SK-N-SH (cell line): Measurements from ENCODE around the gene PRAMEF1. TPM values are rescaled to one million over a fixed set of nuclear protein-coding genes. Genes with fewer than 3 reads are reported as not detected.

Experiments
- CTCF ChIA-PET: fragments of 300-600, 350-600 bp; formaldehyde crosslinking; extraction: SDS; loops from one replicate; lab custom pipeline; 2021; lab: Yijun Ruan, JAX
- POLR2A ChIA-PET: fragments of 350-600 bp; sonication (Branson Sonifier 250); formaldehyde crosslinking; extraction: SDS; loops from one replicate; lab custom pipeline; 2020; ENCODE audit warnings: antibody characterized with exemption, inconsistent platforms; lab: Yijun Ruan, JAX
- DNase-seq: peaks from one replicate; pipeline ENCODE4 v3.0.0; 2012
- H2AFZ ChIP-seq: fragments of 200-600 bp; sonication (generic); 2 replicates; pipeline ENCODE4 v1.8.1; 2016; ENCODE audit warnings: antibody characterized with exemption, mild to moderate bottlenecking, low read depth
- H3F3A ChIP-seq: fragments of 200-600 bp; sonication (generic); replicated peaks from 2 replicates; pipeline ENCODE3; 2016; ENCODE audit warnings: antibody characterized with exemption, mild to moderate bottlenecking; ENCODE audit not compliant: insufficient read depth
- H3K27ac ChIP-seq, 2 experiments: fragments of 200-500 bp in 1 of 2; fragments of 200-600 bp in 1 of 2; sonication (Bioruptor generic) in 1 of 2; sonication (generic), shearing (Covaris generic) in 1 of 2; 2 replicates each; pipeline versions ENCODE4 v1.5.1 to v1.6.1; 2014 to 2016; ENCODE audit warnings: low read depth in 2 of 2, inconsistent platforms in 1 of 2, low read length in 1 of 2, mild to moderate bottlenecking in 1 of 2, mixed read lengths in 1 of 2
- H3K27me3 ChIP-seq: fragments of 200-600 bp; sonication (generic), shearing (Covaris generic); 2 replicates; pipeline ENCODE4 v1.6.1; 2016; ENCODE audit warnings: mixed run types; ENCODE audit not compliant: insufficient read depth
- H3K36me3 ChIP-seq, 2 experiments: fragments of 200-500 bp in 1 of 2; fragments of 200-600 bp in 1 of 2; sonication (Bioruptor generic) in 1 of 2; sonication (generic) in 1 of 2; replicated peaks in 1 of 2; 2 replicates each; pipeline versions ENCODE3 to v1.5.1; 2014 to 2016; ENCODE audit warnings: low read length in 1 of 2, mild to moderate bottlenecking in 1 of 2; ENCODE audit not compliant: insufficient read depth in 2 of 2, control insufficient read depth in 1 of 2
- H3K4me1 ChIP-seq, 2 experiments: fragments of 200-500 bp in 1 of 2; fragments of 200-600 bp in 1 of 2; sonication (Bioruptor generic) in 1 of 2; sonication (generic), shearing (Covaris generic) in 1 of 2; 2 replicates each; pipeline versions ENCODE4 v1.5.1 to v1.6.1; 2014 to 2016; ENCODE audit warnings: low read depth in 1 of 2, low read length in 1 of 2, mixed run types in 1 of 2; ENCODE audit not compliant: insufficient read depth in 2 of 2, control insufficient read depth in 1 of 2
- H3K4me2 ChIP-seq: fragments of 200-600 bp; sonication (generic), shearing (Covaris generic); 2 replicates; pipeline ENCODE4 v1.6.1; 2017; ENCODE audit warnings: mixed run types
- H3K4me3 ChIP-seq, 2 experiments: fragments of 200-500 bp in 1 of 2; fragments of 200-600 bp in 1 of 2; sonication (Bioruptor generic) in 1 of 2; sonication (generic), shearing (Covaris generic) in 1 of 2; 2 replicates each; pipeline versions ENCODE4 v1.5.1 to v1.8.1; 2014 to 2016; ENCODE audit warnings: low read depth in 2 of 2, inconsistent platforms in 1 of 2, low read length in 1 of 2, mild to moderate bottlenecking in 1 of 2, mixed read lengths in 1 of 2, moderate library complexity in 1 of 2
- H3K79me2 ChIP-seq: fragments of 200-600 bp; sonication (generic); 2 replicates; pipeline ENCODE4 v1.8.1; 2017; ENCODE audit warnings: mild to moderate bottlenecking; ENCODE audit not compliant: insufficient read depth
- H3K9ac ChIP-seq: fragments of 200-600 bp; sonication (generic); 2 replicates; pipeline ENCODE4 v1.6.1; 2017; ENCODE audit warnings: mixed run types
- H3K9me2 ChIP-seq: fragments of 200-600 bp; sonication (generic); 2 replicates; pipeline ENCODE4 v1.6.1; 2017; ENCODE audit warnings: mixed run types
- H3K9me3 ChIP-seq: fragments of 200-600 bp; sonication (generic); 2 replicates; pipeline ENCODE4 v1.6.1; 2017; ENCODE audit warnings: mixed run types, mild to moderate bottlenecking, moderate library complexity
- H4K20me1 ChIP-seq: fragments of 200-600 bp; sonication (generic); 2 replicates; pipeline ENCODE4 v1.6.1; 2017; ENCODE audit warnings: mild to moderate bottlenecking, mixed run types; ENCODE audit not compliant: insufficient read depth
- EP300 ChIP-seq, 2 experiments: IDR thresholded peaks; 2 replicates each; pipeline versions ENCODE4 v1.4.0 to v1.6.1; 2012; ENCODE audit warnings: borderline replicate concordance in 1 of 2, low read depth in 1 of 2, low read length in 1 of 2
- FOSL2 ChIP-seq: IDR thresholded peaks from 2 replicates; pipeline ENCODE4 v1.4.0; 2012; ENCODE audit warnings: low read depth, mild to moderate bottlenecking, moderate library complexity, borderline replicate concordance
- FOXJ3 ChIP-seq: sonication (generic); formaldehyde crosslinking; IDR thresholded peaks from 2 replicates; pipeline ENCODE4 v1.5.1; 2020; ENCODE audit warnings: mild to moderate bottlenecking, missing genetic modification reagents
- FOXM1 ChIP-seq: IDR thresholded peaks from 2 replicates; pipeline ENCODE4 v1.4.0; 2012; ENCODE audit warnings: low read depth, mild to moderate bottlenecking
- GATA2 ChIP-seq: sonication (generic); formaldehyde crosslinking; IDR thresholded peaks from 2 replicates; pipeline ENCODE4 v1.5.0; 2020; ENCODE audit warnings: mild to moderate bottlenecking, missing genetic modification reagents
- JUND ChIP-seq: IDR thresholded peaks from 2 replicates; pipeline ENCODE4 v1.4.0; 2012
- MEF2A ChIP-seq: IDR thresholded peaks from 2 replicates; pipeline ENCODE4 v1.4.0; 2012; ENCODE audit warnings: low read depth, borderline replicate concordance
- MXI1 ChIP-seq: IDR thresholded peaks from 2 replicates; pipeline ENCODE4 v1.6.1; 2012; ENCODE audit warnings: mild to moderate bottlenecking, low read depth, low read length, improper control_type of control experiment
- RAD21 ChIP-seq: IDR thresholded peaks from 2 replicates; pipeline ENCODE4 v1.6.1; 2012; ENCODE audit warnings: mild to moderate bottlenecking, low read length
- RXRA ChIP-seq: IDR thresholded peaks from 2 replicates; pipeline ENCODE4 v1.4.0; 2012; ENCODE audit warnings: low read depth, mild to moderate bottlenecking, borderline replicate concordance
- TAF1 ChIP-seq: IDR thresholded peaks from 2 replicates; pipeline ENCODE4 v1.6.1; 2012; ENCODE audit warnings: low read depth, mild to moderate bottlenecking, low read length, moderate library complexity, borderline replicate concordance
- YY1 ChIP-seq: IDR thresholded peaks from 2 replicates; pipeline ENCODE4 v1.4.0; 2012; ENCODE audit warnings: low read depth, mild to moderate bottlenecking
- WGBS: methylation state at CpG from one replicate; pipeline ENCODE4 v1.1.6; 2017; ENCODE audit warnings: low lambda C conversion rate; 5-methylcytosine and 5-hydroxymethylcytosine counted together
- polyA plus RNA-seq, 3 experiments: library from polyadenylated mRNA; depleted of rRNA; stranded (reverse); fragments of >200 nt; gene quantifications; 2 replicates each; pipeline ENCODE4 v1.2.3, GENCODE V29; 2012
- TF ChIP-seq, protein P1 (sequence below): IDR thresholded peaks from 2 replicates; pipeline ENCODE4; 2012
- TF ChIP-seq, protein P2 (sequence below): IDR thresholded peaks from 2 replicates; pipeline ENCODE4 v1.4.0; 2012; ENCODE audit warnings: low read depth
- TF ChIP-seq, protein P3 (sequence below): fragments of 150-350 bp; IDR thresholded peaks from 2 replicates; pipeline ENCODE4 v1.6.1; 2016; ENCODE audit warnings: mild to moderate bottlenecking, low read depth, low read length
- TF ChIP-seq, protein P4 (sequence below): IDR thresholded peaks from 2 replicates; pipeline ENCODE4 v1.4.0; 2012; ENCODE audit warnings: low read depth, borderline replicate concordance
- TF ChIP-seq, protein P5 (sequence below): fragments of 150-350 bp; IDR thresholded peaks from 2 replicates; pipeline ENCODE4 v1.6.1; 2017; ENCODE audit warnings: antibody characterized with exemption, low read length, low read depth, borderline replicate concordance

The PRAMEF1 gene
- polyA plus RNA-seq, 1 of the 3 experiments (the other 2 are of a cell fraction) = not detected

DNA sequence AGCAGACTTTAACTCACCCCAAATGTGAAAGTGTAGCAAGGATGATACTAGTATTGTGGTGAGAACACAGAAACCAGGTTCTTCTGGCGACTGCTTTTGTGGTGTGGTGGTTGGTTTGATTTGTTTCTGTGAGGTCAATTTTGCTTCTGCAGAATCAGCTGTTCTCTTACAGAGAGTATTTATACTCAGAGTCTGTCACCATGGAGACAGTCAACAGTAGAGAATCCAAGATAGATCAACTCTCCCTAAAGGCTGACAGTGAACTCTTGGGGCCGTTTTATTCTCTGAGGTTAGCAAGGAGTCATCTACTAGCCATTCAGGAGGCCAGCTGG is 45.2 kb upstream of the PRAMEF1 start, which contains the start of gene CFAP107:
TSS of gene CFAP107 (plus strand) at position 209 of the 332 bp plus-strand sequence. CDS start 231 bp downstream, outside the sequence.
- H3K4me3 ChIP-seq = no peak within 1 kb of the TSS
- H3K79me2 ChIP-seq = no peaks in the 10 kb centered on the region
- no peaks in the 10 kb centered on the region for H3K27me3 ChIP-seq
- H3K4me1 ChIP-seq = no peaks in the 10 kb centered on the region; a peak in 1 of 4 replicates
- TF ChIP-seq FOXJ3 (CRISPR knock-in tag) = no peak
- TF ChIP-seq, all 33 proteins: peak for 0
- no peak for DNase-seq
- no peaks in the 10 kb centered on the region for H3K9me2 ChIP-seq
- H3K36me3 ChIP-seq = no peaks in the 10 kb centered on the region
- no peaks in the 10 kb centered on the region for H4K20me1 ChIP-seq
- H3K4me2 ChIP-seq = no peak within 1 kb of the TSS
- H3K9me3 ChIP-seq = no peaks in the 10 kb centered on the region
- no peaks in the 10 kb centered on the region for H3F3A ChIP-seq
- POLR2A ChIA-PET = no interaction called here
- 0% methylated on average over 2 of the region's 2 CpGs for WGBS
- CTCF ChIA-PET = no interaction called here
- H3K27ac ChIP-seq = peak within 1 kb of the TSS in 1 of 2 experiments; percentile 36; a peak in 1 of 4 replicates
- H2AFZ ChIP-seq = no peak within 1 kb of the TSS; the same call in 1 of the 2 replicates
- no peak within 1 kb of the TSS for H3K9ac ChIP-seq

DNA sequence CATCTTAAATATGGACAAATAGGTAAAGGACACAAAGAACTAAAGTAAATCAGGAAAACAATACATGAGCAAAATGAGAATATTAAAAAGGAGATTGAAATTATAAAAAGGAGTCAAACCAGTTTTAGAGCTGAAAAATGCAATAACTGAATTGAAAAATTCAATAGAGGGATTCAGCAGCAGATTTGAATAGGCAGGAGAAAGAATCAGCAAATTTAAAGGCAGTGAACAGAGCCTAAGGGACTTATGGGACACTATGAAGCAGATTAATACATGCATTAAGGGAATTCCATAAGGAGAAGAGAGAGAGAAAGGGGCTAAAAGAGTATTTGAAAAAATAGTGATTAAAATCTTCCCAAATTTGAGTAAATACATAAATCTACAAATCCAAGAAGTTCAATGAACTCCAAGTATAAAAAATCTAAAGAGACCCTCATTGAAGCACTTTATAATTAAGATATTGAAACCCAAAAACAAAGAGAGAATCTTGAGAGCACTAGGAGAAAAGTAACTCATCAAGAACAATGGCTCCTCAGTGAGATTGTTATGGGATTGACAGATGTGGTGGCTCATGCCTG is 42.3 kb upstream of the PRAMEF1 start:
- Histone ChIP-seq H3K79me2 (no peaks in the 10 kb centered on the region), H3K27me3 (no peaks in the 10 kb centered on the region), H3K9ac (no peak overlapping the region), H3K4me3 (no peak overlapping the region), H3K27ac (no peak overlapping the region), H2AFZ (no peak overlapping the region), H3F3A (no peaks in the 10 kb centered on the region), H3K4me2 (no peak overlapping the region), H3K9me2 (no peaks in the 10 kb centered on the region), H3K36me3 (no peaks in the 10 kb centered on the region), H4K20me1 (no peaks in the 10 kb centered on the region), H3K9me3 (no peaks in the 10 kb centered on the region), H3K4me1 (no peaks in the 10 kb centered on the region; a peak in 1 of 4 replicates)
- POLR2A ChIA-PET = no interaction called here
- CTCF ChIA-PET = no interaction called here
- DNase-seq = no peak
- TF ChIP-seq, protein P1, sequence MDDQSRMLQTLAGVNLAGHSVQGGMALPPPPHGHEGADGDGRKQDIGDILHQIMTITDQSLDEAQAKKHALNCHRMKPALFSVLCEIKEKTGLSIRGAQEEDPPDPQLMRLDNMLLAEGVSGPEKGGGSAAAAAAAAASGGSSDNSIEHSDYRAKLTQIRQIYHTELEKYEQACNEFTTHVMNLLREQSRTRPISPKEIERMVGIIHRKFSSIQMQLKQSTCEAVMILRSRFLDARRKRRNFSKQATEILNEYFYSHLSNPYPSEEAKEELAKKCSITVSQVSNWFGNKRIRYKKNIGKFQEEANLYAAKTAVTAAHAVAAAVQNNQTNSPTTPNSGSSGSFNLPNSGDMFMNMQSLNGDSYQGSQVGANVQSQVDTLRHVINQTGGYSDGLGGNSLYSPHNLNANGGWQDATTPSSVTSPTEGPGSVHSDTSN = no peak
- TF ChIP-seq, all 33 proteins: peak for 0

DNA sequence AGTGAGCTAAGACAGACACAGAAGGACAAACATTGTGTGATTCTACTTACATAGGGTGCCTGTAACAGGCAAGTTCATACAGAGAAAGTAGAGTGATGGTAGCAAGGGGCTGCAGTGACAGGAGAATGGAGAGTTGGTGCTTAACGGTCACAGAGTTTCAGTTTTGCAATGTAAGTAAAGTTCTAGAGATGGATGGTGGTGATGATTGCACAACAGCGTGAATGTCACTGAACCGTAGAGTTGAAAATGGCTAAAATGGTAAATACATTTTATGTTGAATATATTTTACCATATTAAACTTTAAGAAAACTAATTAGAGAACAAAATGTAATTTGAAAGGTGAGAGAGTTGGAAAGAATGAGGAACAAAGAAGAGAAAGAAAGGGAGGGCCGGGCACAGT is 36.5 kb upstream of the PRAMEF1 start:
- H3K79me2 ChIP-seq = no peaks in the 10 kb centered on the region
- H3K9me2 ChIP-seq = no peaks in the 10 kb centered on the region
- no peak overlapping the region for H2AFZ ChIP-seq
- no peak overlapping the region for H3K4me2 ChIP-seq
- no peaks in the 10 kb centered on the region for H4K20me1 ChIP-seq
- H3K36me3 ChIP-seq = no peaks in the 10 kb centered on the region
- POLR2A ChIA-PET = no interaction called here
- H3K4me1 ChIP-seq = no peaks in the 10 kb centered on the region
- H3K9me3 ChIP-seq = no peaks in the 10 kb centered on the region
- H3K27me3 ChIP-seq = no peaks in the 10 kb centered on the region
- H3K4me3 ChIP-seq = no peak overlapping the region
- H3F3A ChIP-seq = no peaks in the 10 kb centered on the region
- no peak overlapping the region for H3K9ac ChIP-seq
- WGBS = 17% methylated on average over 4 of the region's 4 CpGs
- H3K27ac ChIP-seq = no peak overlapping the region
- CTCF ChIA-PET = no interaction called here
- DNase-seq = no peak
- TF ChIP-seq, protein P2, sequence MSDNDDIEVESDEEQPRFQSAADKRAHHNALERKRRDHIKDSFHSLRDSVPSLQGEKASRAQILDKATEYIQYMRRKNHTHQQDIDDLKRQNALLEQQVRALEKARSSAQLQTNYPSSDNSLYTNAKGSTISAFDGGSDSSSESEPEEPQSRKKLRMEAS = no peak
- TF ChIP-seq, protein P3, sequence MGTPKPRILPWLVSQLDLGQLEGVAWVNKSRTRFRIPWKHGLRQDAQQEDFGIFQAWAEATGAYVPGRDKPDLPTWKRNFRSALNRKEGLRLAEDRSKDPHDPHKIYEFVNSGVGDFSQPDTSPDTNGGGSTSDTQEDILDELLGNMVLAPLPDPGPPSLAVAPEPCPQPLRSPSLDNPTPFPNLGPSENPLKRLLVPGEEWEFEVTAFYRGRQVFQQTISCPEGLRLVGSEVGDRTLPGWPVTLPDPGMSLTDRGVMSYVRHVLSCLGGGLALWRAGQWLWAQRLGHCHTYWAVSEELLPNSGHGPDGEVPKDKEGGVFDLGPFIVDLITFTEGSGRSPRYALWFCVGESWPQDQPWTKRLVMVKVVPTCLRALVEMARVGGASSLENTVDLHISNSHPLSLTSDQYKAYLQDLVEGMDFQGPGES = no peak
- no peak for TF ChIP-seq RXRA
- TF ChIP-seq FOSL2 = no peak
- no peak for TF ChIP-seq MEF2A
- TF ChIP-seq, protein P4, sequence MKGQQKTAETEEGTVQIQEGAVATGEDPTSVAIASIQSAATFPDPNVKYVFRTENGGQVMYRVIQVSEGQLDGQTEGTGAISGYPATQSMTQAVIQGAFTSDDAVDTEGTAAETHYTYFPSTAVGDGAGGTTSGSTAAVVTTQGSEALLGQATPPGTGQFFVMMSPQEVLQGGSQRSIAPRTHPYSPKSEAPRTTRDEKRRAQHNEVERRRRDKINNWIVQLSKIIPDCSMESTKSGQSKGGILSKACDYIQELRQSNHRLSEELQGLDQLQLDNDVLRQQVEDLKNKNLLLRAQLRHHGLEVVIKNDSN = no peak
- no peak for TF ChIP-seq TAF1
- no peak for TF ChIP-seq EP300 (IDR thresholded peaks at IDR 0.05; ENCODE audit: borderline replicate concordance in 1 of 2, low read depth in 1 of 2, low read length in 1 of 2)
- no peak for TF ChIP-seq RAD21
- TF ChIP-seq, protein P1 = no peak
- TF ChIP-seq YY1 = no peak
- no peak for TF ChIP-seq MXI1
- no peak for TF ChIP-seq JUND
- no peak for TF ChIP-seq GATA2 (CRISPR knock-in tag)
- no peak for TF ChIP-seq FOXM1
- TF ChIP-seq, protein P5, sequence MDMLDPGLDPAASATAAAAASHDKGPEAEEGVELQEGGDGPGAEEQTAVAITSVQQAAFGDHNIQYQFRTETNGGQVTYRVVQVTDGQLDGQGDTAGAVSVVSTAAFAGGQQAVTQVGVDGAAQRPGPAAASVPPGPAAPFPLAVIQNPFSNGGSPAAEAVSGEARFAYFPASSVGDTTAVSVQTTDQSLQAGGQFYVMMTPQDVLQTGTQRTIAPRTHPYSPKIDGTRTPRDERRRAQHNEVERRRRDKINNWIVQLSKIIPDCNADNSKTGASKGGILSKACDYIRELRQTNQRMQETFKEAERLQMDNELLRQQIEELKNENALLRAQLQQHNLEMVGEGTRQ = no peak
